Stimulated activated CD8-positive, alpha-beta memory T cell treated with anti-CD3 and anti-CD28 coated beads, Interleukin-2, amount 100 ng/mL, for 48 hours (primary cell): Measurements from ENCODE around the gene ERO1B.
"Not testable (repeated sequence)": the region's sequence is repeated elsewhere in the genome, so short reads cannot be mapped to it uniquely, and the experiment has no call there.

ENCODE experiments used
- DNase-seq, 2 donors: peaks; one replicate each; pipeline ENCODE4 v3.0.0-alpha.2; 2020; ENCODE audit warnings: low read depth in 2 of 2

The ERO1B gene, protein sequence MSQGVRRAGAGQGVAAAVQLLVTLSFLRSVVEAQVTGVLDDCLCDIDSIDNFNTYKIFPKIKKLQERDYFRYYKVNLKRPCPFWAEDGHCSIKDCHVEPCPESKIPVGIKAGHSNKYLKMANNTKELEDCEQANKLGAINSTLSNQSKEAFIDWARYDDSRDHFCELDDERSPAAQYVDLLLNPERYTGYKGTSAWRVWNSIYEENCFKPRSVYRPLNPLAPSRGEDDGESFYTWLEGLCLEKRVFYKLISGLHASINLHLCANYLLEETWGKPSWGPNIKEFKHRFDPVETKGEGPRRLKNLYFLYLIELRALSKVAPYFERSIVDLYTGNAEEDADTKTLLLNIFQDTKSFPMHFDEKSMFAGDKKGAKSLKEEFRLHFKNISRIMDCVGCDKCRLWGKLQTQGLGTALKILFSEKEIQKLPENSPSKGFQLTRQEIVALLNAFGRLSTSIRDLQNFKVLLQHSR

DNA sequence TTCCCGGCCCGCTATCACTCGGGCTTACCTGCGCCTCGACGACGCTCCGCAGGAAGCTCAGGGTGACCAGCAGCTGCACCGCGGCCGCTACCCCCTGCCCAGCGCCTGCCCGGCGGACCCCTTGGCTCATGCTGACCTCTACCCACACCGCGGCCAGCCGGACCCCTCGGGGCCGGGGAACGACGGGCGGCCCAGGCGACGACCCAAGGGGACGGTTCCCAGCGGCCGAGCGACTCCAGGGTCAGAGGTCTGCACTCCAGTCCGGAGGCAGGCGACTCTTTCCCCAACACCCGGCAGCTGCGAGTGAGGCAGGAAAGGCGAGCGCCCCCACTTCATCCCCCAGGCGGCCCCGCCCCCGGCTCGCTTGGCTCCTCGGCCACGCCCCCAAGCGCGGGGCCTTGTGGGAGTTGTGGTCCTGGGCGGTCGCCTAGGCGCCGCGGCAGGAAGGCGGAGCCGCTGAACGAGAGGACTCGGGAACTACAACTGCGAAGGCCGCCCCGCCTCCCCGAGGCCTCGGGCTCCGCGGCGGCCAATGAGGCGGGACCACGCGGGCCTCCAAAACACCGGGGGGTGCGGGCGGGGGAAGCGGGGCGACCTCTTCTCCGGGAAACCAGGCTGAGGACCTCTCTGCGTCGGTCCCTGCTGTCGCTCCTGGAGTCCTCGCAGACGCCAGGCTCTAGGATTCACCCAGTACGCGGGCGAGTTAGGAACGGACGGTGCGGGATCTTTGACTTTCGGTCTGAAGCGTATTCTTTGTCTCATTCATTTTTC, at the start of gene ERO1B:
ERO1B (minus strand) TSS at position 305 of the 771 bp plus-strand sequence; CDS start at position 130, 175 bp downstream.
- peak; percentile 94 to 95 for DNase-seq

DNA sequence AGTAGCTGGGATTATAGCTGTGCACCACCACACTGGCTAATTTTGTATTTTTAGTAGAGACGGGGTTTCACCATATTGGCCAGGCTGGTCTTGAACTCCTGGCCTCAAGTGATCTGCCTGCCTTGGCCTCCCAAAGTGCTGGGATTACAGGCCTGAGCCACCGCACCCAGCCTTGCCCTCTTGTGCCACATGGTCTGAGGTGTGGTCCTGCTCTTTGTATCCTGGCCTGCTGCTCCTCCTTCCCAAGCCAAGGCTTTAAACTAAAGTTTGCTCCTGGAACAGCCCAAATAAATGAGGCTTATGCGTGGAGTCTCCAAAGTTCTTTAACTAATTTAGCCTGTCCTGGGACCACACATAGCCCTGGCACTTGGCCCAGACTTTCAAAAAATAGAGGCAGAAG, 49.7 kb upstream of the ERO1B start:
- not testable (repeated sequence) for DNase-seq

DNA sequence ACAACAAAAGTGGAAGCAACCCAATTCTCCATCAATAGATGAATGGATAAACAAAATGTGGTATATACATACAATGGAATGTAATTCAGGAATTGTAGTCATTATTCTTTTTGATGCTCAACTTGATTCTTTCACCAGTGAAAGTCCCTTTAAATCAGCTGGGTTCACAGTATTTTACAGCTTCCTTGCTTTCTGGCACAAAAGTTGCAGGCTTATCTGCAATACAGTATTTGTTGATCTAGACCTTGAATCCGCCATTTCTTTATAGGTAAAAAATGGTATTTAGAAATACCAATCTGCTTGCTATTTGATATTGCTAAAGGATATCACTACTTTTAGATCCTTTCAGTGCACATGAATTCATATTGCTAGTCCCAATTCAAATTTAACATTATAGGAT, 44.7 kb upstream of the ERO1B start:
- DNase-seq = no peak

DNA sequence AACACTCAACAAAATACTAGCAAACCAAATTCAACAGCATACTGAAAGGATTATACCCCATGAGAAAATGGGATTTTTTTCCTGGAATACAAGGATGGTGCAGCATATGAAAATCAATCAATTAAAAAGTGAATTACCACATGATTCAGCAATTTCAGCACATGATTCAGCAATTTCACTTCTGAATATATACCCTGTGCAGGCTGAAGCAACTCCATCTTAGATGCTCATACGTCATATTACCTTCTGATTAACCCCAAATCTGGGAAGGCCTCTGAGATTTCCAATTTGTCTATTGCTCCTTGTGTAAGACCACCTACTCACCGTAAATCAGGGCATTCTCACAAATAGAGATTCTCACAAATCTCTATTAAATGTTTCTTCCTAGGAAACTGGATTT, 43.8 kb upstream of the ERO1B start:
- no peak for DNase-seq

DNA sequence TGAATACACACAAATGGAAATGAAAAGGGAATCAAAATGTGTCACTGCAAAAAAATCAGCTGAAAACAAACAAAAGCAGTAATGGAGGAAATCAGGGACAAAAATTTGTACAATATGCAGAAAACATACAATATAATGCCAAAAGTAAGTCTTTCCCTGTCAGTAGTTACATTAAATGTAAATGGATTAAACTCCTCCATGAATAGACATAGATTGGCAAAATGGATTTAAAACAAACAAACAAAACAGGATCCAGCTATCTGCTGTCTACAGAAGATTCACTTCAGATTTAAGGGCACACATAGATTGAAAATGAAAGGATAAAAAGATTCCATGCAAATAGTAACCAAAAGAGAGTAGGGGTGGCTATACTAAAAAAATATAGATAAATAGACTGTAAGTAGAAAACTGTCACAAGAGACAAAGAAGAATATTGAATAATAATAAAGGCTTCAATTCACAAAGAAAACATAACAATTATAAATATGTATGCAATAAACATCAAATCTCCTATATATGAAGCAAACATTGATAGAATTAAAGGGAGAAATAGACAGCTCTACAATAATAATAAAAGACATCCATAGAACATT, 42.2 kb upstream of the ERO1B start:
- DNase-seq = no peak

DNA sequence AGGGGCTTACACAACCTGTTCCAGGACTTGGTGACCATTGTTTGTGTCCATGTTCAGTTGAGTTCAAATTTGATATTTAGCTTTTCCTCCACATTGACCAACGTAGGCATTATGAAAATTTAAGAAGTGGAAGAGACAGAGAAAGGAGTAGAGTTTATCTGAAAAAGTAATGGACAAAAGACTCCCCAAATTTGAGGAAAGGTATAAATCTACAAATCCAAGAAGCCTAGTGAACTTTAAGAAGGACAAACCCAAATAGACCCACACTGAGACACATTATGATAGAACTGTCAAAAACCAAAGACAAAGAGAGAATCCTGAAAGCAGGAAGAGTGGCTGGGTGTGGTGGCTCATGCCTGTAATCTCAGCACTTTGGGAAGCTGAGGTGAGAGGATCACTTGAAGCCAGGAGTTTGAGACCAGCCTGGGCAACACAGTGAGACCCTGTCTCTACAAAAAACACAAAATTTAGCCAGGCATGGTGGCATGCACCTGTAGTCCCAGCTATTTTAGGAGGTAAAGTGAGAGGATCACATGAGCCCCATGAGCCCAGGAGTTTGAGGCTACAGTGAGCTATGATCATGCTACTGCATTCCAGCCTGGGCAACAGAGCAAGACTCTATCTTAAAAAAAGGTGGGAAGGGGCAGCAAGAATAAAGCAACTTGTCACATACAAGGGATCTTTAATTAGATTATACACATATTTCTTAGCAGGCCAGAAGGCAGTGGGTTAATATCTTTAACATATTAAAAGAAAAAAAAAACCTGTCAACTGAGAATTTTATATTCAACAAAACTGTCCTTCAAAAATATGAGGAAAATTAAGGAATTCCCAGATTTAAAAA, 41.0 kb upstream of the ERO1B start:
- no peak for DNase-seq

DNA sequence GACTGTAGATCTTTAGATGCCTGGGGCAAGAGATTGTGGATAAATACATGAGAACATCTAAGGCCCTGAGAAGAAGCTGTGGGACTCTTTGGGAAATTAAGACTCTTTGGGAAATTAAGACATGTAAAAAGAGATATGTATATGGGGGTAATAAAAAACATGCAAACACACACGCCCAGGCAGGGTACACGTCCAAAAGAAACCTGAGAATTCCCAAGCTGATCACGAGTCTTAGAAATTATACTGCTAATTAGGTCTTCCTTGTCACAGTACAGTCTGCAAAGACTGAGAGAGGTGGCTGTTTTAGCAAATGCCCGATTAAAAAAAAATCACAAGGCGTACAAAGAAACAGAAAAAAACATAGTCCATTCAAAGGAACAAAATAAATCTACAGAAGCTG, 39.3 kb upstream of the ERO1B start:
- DNase-seq = no peak

DNA sequence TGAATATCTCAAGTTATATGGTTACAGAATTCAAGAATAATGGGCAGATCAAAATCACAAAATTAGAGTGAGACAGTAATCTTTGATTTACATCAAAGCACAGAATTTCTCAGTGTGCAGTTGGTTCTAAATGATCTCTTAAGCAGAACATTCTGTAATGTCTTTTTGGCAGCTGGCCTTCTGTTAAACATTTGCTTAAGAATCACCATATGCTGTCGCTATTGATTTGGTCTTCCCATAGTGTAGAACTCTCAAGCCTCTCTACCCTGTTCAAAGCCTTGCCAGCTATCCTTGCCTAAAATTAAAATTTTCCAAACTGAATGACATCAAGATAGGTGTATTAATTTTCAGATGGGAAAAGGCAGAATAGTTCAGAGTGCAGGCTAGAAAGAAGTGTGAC, 38.9 kb upstream of the ERO1B start:
- DNase-seq = no peak

DNA sequence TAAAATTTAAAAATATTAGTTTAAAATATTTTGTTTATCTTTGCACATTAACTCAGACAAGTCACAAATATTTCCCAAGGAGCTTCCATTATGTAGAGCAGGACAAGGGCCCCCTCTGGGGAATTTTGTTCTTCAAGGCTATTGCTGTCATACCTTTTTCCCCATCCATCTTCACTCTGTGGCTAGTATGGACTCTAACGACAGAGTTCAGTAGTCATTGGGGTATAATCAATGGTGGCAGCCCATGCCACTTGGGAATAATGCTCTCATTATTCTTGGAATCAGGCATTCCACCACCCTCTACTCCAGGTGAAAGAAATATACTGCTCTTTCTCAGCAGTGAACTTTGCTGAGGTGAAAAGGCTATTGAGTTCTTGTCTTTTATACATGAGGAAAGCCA, 38.5 kb upstream of the ERO1B start:
- DNase-seq = no peak

DNA sequence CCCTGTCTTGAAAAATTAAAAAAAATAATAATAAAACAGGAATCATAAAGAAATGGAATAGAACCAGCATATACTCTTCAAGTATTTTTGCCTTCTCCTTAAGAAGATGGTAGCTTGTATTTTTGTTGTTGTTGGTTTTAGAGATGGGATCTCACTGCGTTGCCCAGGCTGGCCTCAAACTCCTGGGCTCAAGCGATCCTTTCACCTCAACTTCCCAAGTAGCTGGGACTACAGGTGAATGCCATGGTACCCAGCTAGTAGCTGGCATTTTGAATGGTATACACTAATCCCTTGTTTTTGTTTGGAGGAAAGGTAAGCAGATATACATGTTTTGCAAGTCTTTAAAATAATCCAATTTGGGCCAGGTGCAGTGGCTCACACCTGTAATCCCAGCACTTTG, 34.7 kb upstream of the ERO1B start:
- DNase-seq = no peak

DNA sequence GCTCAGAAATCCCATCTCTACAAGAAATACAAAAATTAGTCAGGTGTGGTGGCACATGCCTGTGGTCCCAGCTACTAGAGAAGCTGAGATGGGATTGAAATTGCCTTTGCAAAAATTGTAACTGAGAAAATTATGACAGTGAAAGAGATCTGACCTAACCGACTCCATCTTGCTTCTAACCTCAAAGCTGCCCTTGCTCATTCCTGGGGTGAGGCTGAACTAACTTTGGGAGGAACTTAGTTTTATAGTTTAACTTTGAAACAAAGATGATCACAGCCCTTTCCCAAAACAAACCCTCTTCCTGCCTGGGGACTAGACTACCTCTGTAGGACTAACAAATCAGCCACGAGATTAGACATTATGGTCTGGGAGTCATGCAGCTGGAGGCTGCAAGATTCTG, 33.8 kb upstream of the ERO1B start:
- no peak for DNase-seq

DNA sequence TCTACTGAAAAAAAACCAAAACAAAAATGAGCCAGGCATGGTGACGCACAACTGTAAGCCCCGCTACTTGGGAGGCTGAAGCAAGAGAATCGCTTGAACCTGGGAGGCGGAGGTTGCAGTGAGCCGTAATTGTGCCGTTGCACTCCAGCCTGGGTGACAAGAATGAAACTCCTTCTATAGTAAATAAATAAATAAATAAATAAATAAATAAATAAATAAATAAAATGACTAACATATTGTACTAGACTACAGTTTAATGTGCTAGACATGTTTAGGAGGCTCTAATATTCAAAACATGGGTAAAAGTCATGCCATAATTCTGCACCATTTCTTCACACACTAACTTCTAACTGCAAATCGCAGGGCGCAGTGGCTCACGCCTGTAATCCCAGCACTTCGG, 33.3 kb upstream of the ERO1B start:
- no peak for DNase-seq

DNA sequence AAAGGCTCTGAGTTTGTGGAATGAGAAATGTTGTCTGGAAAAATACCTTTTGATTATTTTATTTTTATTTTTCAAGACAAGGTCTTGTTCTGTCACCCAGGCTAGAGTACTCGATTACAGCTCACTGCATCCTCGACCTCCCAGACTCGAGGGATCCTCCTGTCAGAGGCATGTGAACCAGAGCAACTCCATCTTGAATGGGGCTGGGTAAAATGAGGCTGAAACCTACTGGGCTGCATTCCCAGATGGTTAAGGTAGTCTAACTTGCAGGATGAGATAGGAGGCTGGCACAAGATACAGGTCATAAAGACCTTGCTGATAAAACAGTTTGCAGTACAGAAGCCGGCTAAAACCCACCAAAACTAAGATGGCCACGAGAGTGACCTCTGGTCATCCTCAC, 32.3 kb upstream of the ERO1B start:
- DNase-seq = not testable (repeated sequence)

DNA sequence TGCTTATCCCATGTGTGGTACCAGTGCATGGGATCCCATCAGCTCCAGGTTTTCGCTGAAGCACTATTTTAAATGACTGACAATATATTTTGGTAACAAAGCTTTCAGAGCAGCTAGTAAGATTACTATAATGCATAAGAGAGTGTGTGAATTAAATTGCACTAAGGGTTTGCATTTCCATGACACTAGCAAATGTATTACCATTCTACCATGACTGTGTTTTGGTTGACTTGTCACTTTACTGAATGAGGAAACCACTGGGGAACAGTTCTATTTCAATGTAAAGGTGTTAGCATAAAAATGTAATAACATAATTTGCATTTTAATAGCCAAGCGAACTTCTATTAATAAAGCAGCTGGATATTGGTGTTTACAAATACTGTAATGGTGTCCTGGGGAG, 31.7 kb upstream of the ERO1B start:
- DNase-seq = no peak

DNA sequence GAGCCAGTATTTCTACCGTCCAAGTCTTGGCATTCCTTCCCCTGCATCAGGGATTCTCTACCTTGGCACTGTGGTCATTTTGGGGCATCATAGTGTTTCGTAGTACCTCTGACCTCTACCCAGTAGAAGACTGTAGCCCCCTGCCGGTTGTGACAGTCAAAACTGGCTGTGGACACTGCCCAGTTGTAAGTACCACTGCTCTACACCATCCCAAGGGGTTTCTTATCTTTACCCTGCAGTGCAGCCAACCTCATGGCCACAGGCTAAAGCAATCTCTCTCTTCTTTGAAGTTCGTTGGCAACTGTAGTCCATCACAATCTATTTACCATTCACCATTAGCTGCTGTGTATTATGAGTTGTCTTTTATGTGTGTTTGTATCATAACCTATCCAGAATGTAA, 29.3 kb upstream of the ERO1B start:
- DNase-seq = no peak

DNA sequence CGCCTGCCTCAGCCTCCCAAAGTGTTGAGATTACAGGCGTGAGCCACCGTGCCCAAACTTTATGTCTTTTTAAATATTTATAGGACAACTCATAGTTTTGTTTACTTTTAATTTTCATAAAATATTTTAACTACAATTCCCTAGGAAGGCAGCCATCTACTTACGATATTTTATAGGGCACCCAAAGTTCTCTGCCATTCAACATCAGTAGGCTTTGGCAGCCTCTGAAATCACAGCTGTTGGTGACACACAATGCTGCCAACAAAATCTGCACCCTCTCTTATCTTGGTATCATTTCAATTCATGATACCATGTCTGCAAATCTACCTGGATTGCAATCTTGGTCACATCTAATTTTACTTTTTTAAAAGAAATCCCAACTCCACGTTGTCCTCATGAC, 27.1 kb upstream of the ERO1B start:
- DNase-seq = no peak

DNA sequence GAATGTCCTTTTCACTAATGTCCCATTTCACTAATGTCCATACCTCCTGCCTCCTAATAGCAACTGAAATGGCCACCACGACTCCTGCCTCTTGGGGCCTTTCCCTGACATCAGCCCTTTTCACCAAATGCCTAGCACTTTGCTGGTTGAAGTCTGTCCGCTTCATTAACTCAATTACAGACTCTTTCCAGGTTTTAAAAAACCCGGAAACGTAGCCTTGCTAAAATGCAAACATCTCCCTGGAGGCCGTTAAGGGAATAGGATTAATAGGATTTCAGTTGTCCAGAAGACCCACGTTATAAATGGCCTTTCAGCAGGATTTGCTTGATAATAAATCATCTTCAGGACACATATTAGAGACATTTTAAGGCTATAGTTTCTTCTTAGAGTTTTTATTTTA, 25.7 kb upstream of the ERO1B start:
- no peak for DNase-seq

DNA sequence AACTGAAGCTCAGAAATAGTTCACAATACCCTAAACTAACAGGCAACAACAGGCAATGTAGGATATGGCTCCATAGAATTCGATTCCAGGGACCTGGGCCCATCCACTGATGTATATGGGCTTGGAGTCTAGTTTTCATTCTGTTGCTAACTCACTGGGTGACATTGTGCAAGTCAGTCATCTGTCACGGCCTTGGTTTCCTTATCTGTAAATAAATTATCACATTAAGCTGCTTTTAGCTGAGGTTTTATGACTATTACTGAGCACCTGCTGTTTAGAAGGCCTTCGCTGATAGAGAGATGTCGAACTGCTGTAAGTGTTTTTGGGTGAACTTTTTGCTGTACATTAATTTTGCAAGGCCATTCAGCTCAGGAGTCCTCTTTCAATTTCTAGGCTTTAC, 22.9 kb upstream of the ERO1B start:
- DNase-seq = no peak

DNA sequence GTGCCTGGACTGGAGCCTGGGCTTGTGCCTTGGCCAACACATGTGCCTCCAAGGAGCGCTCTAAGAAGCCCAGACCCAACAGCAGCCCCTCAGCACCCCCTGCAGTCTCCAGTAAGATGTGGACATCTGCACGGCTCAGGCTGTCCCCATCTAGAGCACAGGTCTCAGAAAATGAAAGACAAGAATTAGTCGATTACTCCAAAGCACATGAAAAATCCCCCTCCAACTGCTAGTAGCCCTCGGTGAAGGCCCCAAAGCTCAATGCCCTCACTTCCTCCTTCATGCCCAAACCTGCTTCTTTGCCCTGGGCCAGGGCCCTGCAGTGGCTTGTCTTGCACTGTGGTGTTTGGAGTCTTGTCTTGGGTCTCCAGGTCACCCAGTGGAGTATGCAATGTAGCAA, 21.9 kb upstream of the ERO1B start:
- DNase-seq = peak in 1 of 2 donors; percentile 3

DNA sequence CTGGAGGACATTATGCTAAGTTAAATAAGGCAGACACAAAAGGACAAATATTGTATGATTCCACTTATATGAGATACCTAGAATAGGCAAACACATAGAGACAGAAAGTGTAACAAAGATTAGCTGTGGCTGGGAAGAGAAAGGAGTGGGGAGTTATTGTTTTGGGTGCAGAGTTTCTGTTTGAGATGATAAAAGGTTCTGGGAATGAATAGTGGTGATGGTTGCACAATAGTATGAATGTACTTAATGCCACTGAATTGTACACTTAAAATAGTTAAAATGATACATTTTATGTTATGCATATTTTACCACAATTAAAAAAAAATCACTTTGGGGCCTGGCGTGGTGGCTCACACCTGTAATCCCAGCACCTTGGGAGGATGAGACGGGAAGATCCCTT, 21.2 kb upstream of the ERO1B start:
- no peak for DNase-seq

DNA sequence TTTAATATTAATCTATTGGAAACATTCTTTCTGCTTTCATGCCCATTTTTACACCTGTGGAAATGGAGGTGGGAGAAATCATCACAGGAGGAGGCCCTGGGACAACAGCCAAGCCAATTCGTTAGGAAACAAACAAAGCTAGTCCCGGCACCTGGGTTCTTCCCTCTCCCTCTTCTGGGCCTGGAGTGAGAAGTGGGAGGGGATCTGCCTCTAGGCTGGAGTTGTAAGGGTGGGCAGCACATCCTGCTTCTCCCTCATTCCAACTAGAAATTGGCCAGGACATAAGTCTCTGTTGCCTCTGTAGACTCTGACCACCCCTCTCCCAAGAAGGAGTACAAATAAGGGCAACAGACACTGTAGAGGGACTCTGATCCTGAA, 20.2 kb upstream of the ERO1B start:
- DNase-seq = no peak
